K562 (cell line): ENCODE results near the gene RPS6KA6. TPM values are rescaled to one million over a fixed set of nuclear protein-coding genes. Genes with fewer than 3 reads are reported as not detected.

Experiments
- DEAF1 ChIP-seq: fragments of 450-650 bp; formaldehyde crosslinking; IDR thresholded peaks from 2 replicates; pipeline ENCODE4 v1.4.0; 2020; ENCODE audit warnings: mild to moderate bottlenecking, moderate library complexity
- DNMT1 ChIP-seq: fragments of 450-650 bp; IDR thresholded peaks from 2 replicates; pipeline ENCODE4 v1.6.1; 2016; ENCODE audit warnings: antibody characterized with exemption, mild to moderate bottlenecking
- FOXA1 ChIP-seq: fragments of 450-650 bp; IDR thresholded peaks from 2 replicates; pipeline ENCODE4 v1.6.1; 2016; ENCODE audit warnings: mild to moderate bottlenecking, borderline replicate concordance
- KDM4B ChIP-seq, 2 experiments: fragments of 450-650 bp in 1 of 2; sonication (generic) in 1 of 2; IDR thresholded peaks; 2 replicates each; pipeline ENCODE4 v1.6.1; 2016 to 2017; ENCODE audit warnings: borderline replicate concordance in 2 of 2, antibody characterized with exemption in 1 of 2, low read depth in 1 of 2, mild to moderate bottlenecking in 1 of 2
- TAF7 ChIP-seq: fragments of 450-650 bp; IDR thresholded peaks from 2 replicates; pipeline ENCODE4 v1.6.1; 2016; ENCODE audit warnings: missing genetic modification characterization, missing compliant biosample characterization
- ZBED1 ChIP-seq: IDR thresholded peaks from 2 replicates; pipeline ENCODE4 v1.6.1; 2014
- ZNF133 ChIP-seq: fragments of 250-450 bp; sonication (Bioruptor Pico); IDR thresholded peaks from 2 replicates; pipeline ENCODE4 v1.4.0; 2020; ENCODE audit warnings: mild to moderate bottlenecking
- ZNF140 ChIP-seq: fragments of 250-450 bp; sonication (Bioruptor Pico); IDR thresholded peaks from 2 replicates; pipeline ENCODE4 v1.8.0; 2021; ENCODE audit warnings: moderate library complexity, mild to moderate bottlenecking, inconsistent platforms
- ZNF143 ChIP-seq: sonication (generic); formaldehyde crosslinking; IDR thresholded peaks from 2 replicates; pipeline ENCODE4 v1.9.0; 2022; ENCODE audit warnings: mild to moderate bottlenecking, missing genetic modification reagents
- ZNF444 ChIP-seq: fragments of 250-450 bp; sonication (Bioruptor Pico); IDR thresholded peaks from 2 replicates; pipeline ENCODE4 v1.4.0; 2020; ENCODE audit warnings: mild to moderate bottlenecking, moderate library complexity
- polyA plus RNA-seq, 8 experiments: library from polyadenylated mRNA; depleted of rRNA in 4 of 8; stranded (reverse) in 5 of 8; unstranded in 3 of 8; fragments of >200 nt; fragmentation: Nextera tagmentation in 2 of 8; fragmentation: Illumina TruSeq in 1 of 8; extraction: Ambion mirVana in 2 of 8; extraction: Trizol in 1 of 8; gene quantifications; 2 replicates each; pipeline versions ENCODE4 v1.2.1 to v1.2.3, GENCODE V29; 2011 to 2014; ENCODE audit warnings: inconsistent platforms in 1 of 8, missing spikeins in 1 of 8
- total RNA-seq, 7 experiments: library from RNA; depleted of rRNA in 6 of 7; stranded (reverse); fragments of >200 nt in 6 of 7; fragmentation: Illumina TruSeq in 2 of 7; extraction: Trizol in 2 of 7; gene quantifications; 2 replicates each; pipeline versions ENCODE4 v1.2.1 to v1.2.3, GENCODE V29; 2011 to 2021; ENCODE audit warnings: low replicate concordance in 1 of 7
- TF ChIP-seq, protein P1 (sequence below), 2 experiments: fragments of 450-650 bp in 1 of 2; IDR thresholded peaks; 2 replicates each; pipeline ENCODE4 v1.6.1; 2011 to 2017; ENCODE audit warnings: low read depth in 2 of 2, antibody characterized with exemption in 1 of 2, borderline replicate concordance in 1 of 2, low read length in 1 of 2, mild to moderate bottlenecking in 1 of 2, mixed read lengths in 1 of 2; ENCODE audit not compliant: control insufficient read depth in 1 of 2

Gene RPS6KA6
- total and polyA plus RNA-seq, 9 of the 15 experiments (the other 6 are each of a cell fraction or from before 2014, with no cell fraction given), result 0.11 TPM; not detected in 8

DNA sequence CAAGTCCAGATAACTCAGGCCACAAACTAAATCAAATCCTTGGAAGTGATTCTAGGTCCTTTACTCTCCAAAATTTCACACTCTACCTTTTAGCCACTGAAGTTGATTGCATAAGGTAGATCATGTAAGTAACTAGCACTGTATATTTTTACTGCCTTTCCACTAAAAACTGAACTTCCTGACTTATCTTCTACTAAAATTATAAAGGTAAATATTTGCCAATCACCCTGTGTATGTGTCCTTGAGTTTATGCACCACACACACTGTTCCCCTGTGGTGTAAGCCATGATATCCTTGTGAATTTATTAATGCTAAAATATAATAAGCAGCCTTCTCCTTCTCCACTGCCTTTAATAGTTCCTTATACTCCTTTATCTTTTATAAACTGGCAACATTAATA lies 25.6 kb downstream of the RPS6KA6 start (continued):
- no peak for TF ChIP-seq KDM4B (IDR thresholded peaks at IDR 0.05; ENCODE audit: borderline replicate concordance in 2 of 2, low read depth in 1 of 2)
- TF ChIP-seq, protein P1, sequence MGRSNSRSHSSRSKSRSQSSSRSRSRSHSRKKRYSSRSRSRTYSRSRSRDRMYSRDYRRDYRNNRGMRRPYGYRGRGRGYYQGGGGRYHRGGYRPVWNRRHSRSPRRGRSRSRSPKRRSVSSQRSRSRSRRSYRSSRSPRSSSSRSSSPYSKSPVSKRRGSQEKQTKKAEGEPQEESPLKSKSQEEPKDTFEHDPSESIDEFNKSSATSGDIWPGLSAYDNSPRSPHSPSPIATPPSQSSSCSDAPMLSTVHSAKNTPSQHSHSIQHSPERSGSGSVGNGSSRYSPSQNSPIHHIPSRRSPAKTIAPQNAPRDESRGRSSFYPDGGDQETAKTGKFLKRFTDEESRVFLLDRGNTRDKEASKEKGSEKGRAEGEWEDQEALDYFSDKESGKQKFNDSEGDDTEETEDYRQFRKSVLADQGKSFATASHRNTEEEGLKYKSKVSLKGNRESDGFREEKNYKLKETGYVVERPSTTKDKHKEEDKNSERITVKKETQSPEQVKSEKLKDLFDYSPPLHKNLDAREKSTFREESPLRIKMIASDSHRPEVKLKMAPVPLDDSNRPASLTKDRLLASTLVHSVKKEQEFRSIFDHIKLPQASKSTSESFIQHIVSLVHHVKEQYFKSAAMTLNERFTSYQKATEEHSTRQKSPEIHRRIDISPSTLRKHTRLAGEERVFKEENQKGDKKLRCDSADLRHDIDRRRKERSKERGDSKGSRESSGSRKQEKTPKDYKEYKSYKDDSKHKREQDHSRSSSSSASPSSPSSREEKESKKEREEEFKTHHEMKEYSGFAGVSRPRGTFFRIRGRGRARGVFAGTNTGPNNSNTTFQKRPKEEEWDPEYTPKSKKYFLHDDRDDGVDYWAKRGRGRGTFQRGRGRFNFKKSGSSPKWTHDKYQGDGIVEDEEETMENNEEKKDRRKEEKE (IDR thresholded peaks at IDR 0.05; ENCODE audit: borderline replicate concordance in 1 of 2, control insufficient read depth in 1 of 2, low read depth in 2 of 2, low read length in 1 of 2), result no peak
- TF ChIP-seq DNMT1, result no peak
- no peak for TF ChIP-seq ZNF133 (CRISPR knock-in tag)
- TF ChIP-seq DEAF1, result no peak
- TF ChIP-seq TAF7 (tag), result no peak
- no peak for TF ChIP-seq ZNF143 (CRISPR knock-in tag)
- no peak for TF ChIP-seq ZNF444 (CRISPR knock-in tag)
- no peak for TF ChIP-seq FOXA1
- TF ChIP-seq ZBED1, result no peak
- TF ChIP-seq ZNF140 (CRISPR knock-in tag), result no peak
